HG02610 (cell line): ENCODE data around the gene USP13.

ENCODE experiments used
- ATAC-seq: cut with Tn5 transposase; IDR thresholded peaks from one replicate; pipeline ENCODE4 v1.9.1; 2021; ENCODE audit warnings: mild to moderate bottlenecking, moderate library complexity; ENCODE audit not compliant: unreplicated experiment

USP13 gene

DNA sequence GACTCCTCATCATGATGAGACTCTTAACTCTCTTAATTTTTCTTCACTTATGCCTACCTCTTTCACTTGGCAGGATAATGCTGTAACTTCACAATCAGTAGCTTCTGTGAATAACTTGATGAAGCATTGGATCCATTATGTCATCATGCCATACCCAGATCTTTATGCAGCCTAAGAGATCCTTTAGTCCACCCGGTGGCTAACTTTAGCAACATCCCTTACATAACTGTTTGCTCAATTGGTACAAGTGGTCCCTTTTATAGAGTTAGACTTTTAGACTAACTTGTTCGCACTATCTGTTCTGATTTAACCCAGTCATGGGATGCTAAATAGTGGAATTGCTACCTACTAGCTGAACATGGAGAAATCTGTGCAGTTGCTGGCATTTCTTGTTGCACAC is 184.5 kb downstream of the USP13 start:
- no peak for ATAC-seq
